ENCODE data around the gene ARHGAP15. TPM values are rescaled to one million over a fixed set of nuclear protein-coding genes. Genes with fewer than 3 reads are reported as not detected.

The ARHGAP15 gene
- total RNA-seq, 2 experiments from 2014 or later: 71.3 to 72.8 TPM

GRCh38 chr2:143284087-143284675, 155.0 kb downstream of the ARHGAP15 start:
- peaks cover 9% of the 10 kb centered on the region for H3K36me3 Mint-ChIP-seq (ENCODE audit: low read depth)
- ChIA-PET CTCF (interaction anchor here (0.6 to 3.5 kb wide), 45 partner anchors 9 to 455 kb away, joined by 3 to 30 read pairs (median 4); no protein-coding TSS in a partner anchor), POLR2A (no interaction called here)
- peak; percentile 38 for DNase-seq
- no peak overlapping the region for H3K4me3 Mint-ChIP-seq
- no peaks in the 10 kb centered on the region for H3K9me3 Mint-ChIP-seq
- no peaks in the 10 kb centered on the region for H3K27me3 Mint-ChIP-seq
- peak; percentile 85 for ATAC-seq
- TF ChIP-seq CTCF (IDR thresholded peaks at IDR 0.05): peak; percentile 79
- intact Hi-C loops (cut with micrococcal nuclease): no loop called here
- H3K4me1 Mint-ChIP-seq (ENCODE audit: low read depth): peaks cover 28% of the 10 kb centered on the region
- peak overlapping the region; percentile 42 for H3K27ac Mint-ChIP-seq

GRCh38 chr2:143289025-143289424, 159.8 kb downstream of the ARHGAP15 start:
- ATAC-seq (no peak), DNase-seq (no peak)
- POLR2A ChIA-PET: interaction anchor here (0.7 to 1.3 kb wide), 4 partner anchors 35 to 759 kb away, joined by 3 to 4 read pairs (median 3); no protein-coding TSS in a partner anchor
- Mint-ChIP-seq H3K4me1 (ENCODE audit: low read depth) (peaks cover 20% of the 10 kb centered on the region), H3K4me3 (no peak overlapping the region), H3K27ac (no peak overlapping the region), H3K9me3 (no peaks in the 10 kb centered on the region), H3K27me3 (no peaks in the 10 kb centered on the region), H3K36me3 (ENCODE audit: low read depth) (no peaks in the 10 kb centered on the region)
- intact Hi-C loops (cut with micrococcal nuclease): no loop called here
- CTCF ChIA-PET: interaction anchor here (1.1 to 2.6 kb wide), 2 partner anchors 10 to 30 kb away, joined by 3 to 10 read pairs; no protein-coding TSS in a partner anchor
- no peak for TF ChIP-seq CTCF (IDR thresholded peaks at IDR 0.05)

GRCh38 chr2:143290221-143290620, 161.0 kb downstream of the ARHGAP15 start:
- H3K27ac Mint-ChIP-seq: no peak overlapping the region

GRCh38 chr2:143294068-143294467, 164.8 kb downstream of the ARHGAP15 start:
- Mint-ChIP-seq H3K36me3 (ENCODE audit: low read depth) (no peaks in the 10 kb centered on the region), H3K27me3 (no peaks in the 10 kb centered on the region), H3K4me3 (no peak overlapping the region), H3K4me1 (ENCODE audit: low read depth) (peaks cover 34% of the 10 kb centered on the region), H3K9me3 (no peaks in the 10 kb centered on the region), H3K27ac (peak overlapping the region; percentile 23)
- POLR2A ChIA-PET: no interaction called here
- CTCF ChIA-PET: interaction anchor here (2.9 kb wide), 1 partner anchor 10 kb away, joined by 12 read pairs; no protein-coding TSS in a partner anchor
- DNase-seq (no peak), ATAC-seq (no peak)
- no peak for TF ChIP-seq CTCF (IDR thresholded peaks at IDR 0.05)
- intact Hi-C loops (cut with micrococcal nuclease): no loop called here

More at GRCh38 chr2:143290221-143290620, 161.0 kb downstream of the ARHGAP15 start:
- no peak for ATAC-seq
- Mint-ChIP-seq H3K4me3 (no peak overlapping the region), H3K9me3 (no peaks in the 10 kb centered on the region), H3K27me3 (no peaks in the 10 kb centered on the region), H3K4me1 (ENCODE audit: low read depth) (peaks cover 21% of the 10 kb centered on the region), H3K36me3 (ENCODE audit: low read depth) (no peaks in the 10 kb centered on the region)
- POLR2A ChIA-PET: interaction anchor here (1.3 kb wide), 1 partner anchor 34 kb away, joined by 4 read pairs; no protein-coding TSS in a partner anchor
- CTCF ChIA-PET: interaction anchor here (0.7 to 2.6 kb wide), 2 partner anchors 9 to 11 kb away, joined by 3 to 10 read pairs; no protein-coding TSS in a partner anchor
- DNase-seq: no peak
- intact Hi-C loops (cut with micrococcal nuclease): no loop called here
- no peak for TF ChIP-seq CTCF (IDR thresholded peaks at IDR 0.05)

GRCh38 chr2:143296089-143296488, 166.9 kb downstream of the ARHGAP15 start:
- peaks cover 21% of the 10 kb centered on the region for H3K4me1 Mint-ChIP-seq (ENCODE audit: low read depth)
- no peaks in the 10 kb centered on the region for H3K27me3 Mint-ChIP-seq
- ATAC-seq (no peak), DNase-seq (no peak)
- H3K36me3 Mint-ChIP-seq (ENCODE audit: low read depth): no peaks in the 10 kb centered on the region
- POLR2A ChIA-PET: interaction anchor here (0.7 to 0.9 kb wide), 2 partner anchors 9 to 118 kb away, joined by 3 read pairs; no protein-coding TSS in a partner anchor
- no peak for TF ChIP-seq CTCF (IDR thresholded peaks at IDR 0.05)
- CTCF ChIA-PET: interaction anchor here (0.6 to 1.2 kb wide), 4 partner anchors 12 to 360 kb away, joined by 3 read pairs; no protein-coding TSS in a partner anchor
- no peak overlapping the region for H3K4me3 Mint-ChIP-seq
- intact Hi-C loops (cut with micrococcal nuclease): no loop called here
- no peaks in the 10 kb centered on the region for H3K9me3 Mint-ChIP-seq
- no peak overlapping the region for H3K27ac Mint-ChIP-seq
